ENCODE measurements around the gene LMNTD2. TPM values are rescaled to one million over a fixed set of nuclear protein-coding genes. Genes with fewer than 3 reads are reported as not detected.
A peak's percentile ranks its signal among the peaks of the same experiment; 100 is the strongest.

The LMNTD2 gene
- total and polyA plus RNA-seq, 2 of the 13 experiments (the other 11 are each of a cell fraction or from before 2014, with no cell fraction given): 1.1 to 3.1 TPM

DNA sequence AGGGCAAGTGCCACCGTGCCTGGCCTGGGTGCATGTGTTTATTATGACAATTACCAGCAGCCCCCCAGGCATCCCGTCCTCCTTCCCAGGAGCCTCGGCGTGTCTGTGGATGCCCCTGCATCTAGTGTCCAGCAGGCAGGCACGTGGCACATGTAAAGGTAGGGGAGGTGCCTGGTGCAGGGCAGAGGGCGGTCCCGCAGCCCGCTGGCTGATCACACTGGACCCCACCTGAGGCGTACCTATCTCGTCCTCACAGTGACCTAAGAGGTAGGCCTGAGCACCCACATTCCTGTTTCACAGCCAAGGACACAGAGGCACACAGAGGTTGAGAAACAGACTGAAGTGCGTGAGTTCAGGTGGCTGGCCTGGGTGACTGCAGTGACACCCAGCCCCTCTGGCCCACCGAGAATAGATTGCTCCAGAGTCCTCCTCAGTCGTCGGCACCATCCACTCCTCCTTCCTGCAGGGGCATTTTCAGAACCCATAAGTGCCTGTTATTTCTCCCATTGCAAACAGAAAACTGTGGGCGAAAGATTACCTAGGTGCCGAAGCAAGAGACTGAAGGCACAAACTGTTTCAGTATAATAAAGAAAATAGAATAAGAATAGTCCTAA, 12.7 kb upstream of the LMNTD2 start:
- Histone ChIP-seq H3K4me3 (replicated peaks in 1 of 3; ENCODE audit: insufficient read depth in 1 of 3, low read depth in 2 of 3, low read length in 3 of 3) (no peak overlapping the region; a peak in 1 of 6 replicates), H3K9ac (ENCODE audit: insufficient read depth, low read depth, low read length) (no peak overlapping the region), H4K20me1 (ENCODE audit: insufficient read depth, low read length) (peaks cover 15% of the 10 kb centered on the region), H2AFZ (ENCODE audit: low read length) (no peak overlapping the region), H3K79me2 (ENCODE audit: insufficient read depth, low read length) (peaks cover 15% of the 10 kb centered on the region), H3K4me1 (ENCODE audit: insufficient read depth, low read length) (peaks cover 55% of the 10 kb centered on the region), H3K9me3 (ENCODE audit: low read length) (no peaks in the 10 kb centered on the region), H3K27ac (ENCODE audit: extremely low read length, insufficient read depth, low read length) (no peak overlapping the region), H3K4me2 (ENCODE audit: low read depth, low read length) (peak overlapping the region; percentile 63), H3K27me3 (ENCODE audit: control insufficient read depth in 1 of 2, insufficient read depth in 2 of 2, low read length in 2 of 2) (no peaks in the 10 kb centered on the region; a peak in 2 of 5 replicates), H3K36me3 (replicated peaks in 1 of 2; ENCODE audit: control insufficient read depth in 1 of 2, insufficient read depth in 2 of 2, low read length in 2 of 2) (peaks cover 0 to 1% of the 10 kb centered on the region in 2 experiments; a peak in 1 of 5 replicates)
- intact Hi-C loops (cut with micrococcal nuclease; ENCODE audit: unreplicated experiment): no loop called here
- in situ Hi-C loops (cut with HindIII; ENCODE audit: extremely low pct_ligation_motif_present, low pct_unique_long_range_greater_than_20kb): no loop called here
- WGBS (ENCODE audit: low lambda C conversion rate): 21% methylated on average over 7 of the region's 16 CpGs
- CTCF ChIA-PET (ENCODE audit: low intra/inter-chr PET ratio, low total read pairs): no interaction called here
- DNase-seq (ENCODE audit: low spot score) (peak; percentile 42), ATAC-seq (no peak; the same call in 2 of the 3 replicates), FAIRE-seq (no peak)
- POLR2A ChIA-PET: interaction anchor here (0.6 kb wide), 1 partner anchor 26 kb away, joined by 5 read pairs; no protein-coding TSS in a partner anchor
- no TSS peak for BruUV-seq (replicated peaks)
- no peak for TF ChIP-seq SYNCRIP (IDR thresholded peaks at IDR 0.05; ENCODE audit: insufficient read depth, low read depth, low read length)
- TF ChIP-seq ZNF383 (CRISPR knock-in tag; IDR thresholded peaks at IDR 0.05; ENCODE audit: borderline replicate concordance): no peak
- no peak for TF ChIP-seq ZNF850 (CRISPR knock-in tag; conservative IDR thresholded peaks at IDR 0.05)
- TF ChIP-seq, protein P1, sequence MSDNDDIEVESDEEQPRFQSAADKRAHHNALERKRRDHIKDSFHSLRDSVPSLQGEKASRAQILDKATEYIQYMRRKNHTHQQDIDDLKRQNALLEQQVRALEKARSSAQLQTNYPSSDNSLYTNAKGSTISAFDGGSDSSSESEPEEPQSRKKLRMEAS (IDR thresholded peaks at IDR 0.05): peak; percentile 76
- no peak for TF ChIP-seq MAZ (IDR thresholded peaks at IDR 0.05; ENCODE audit: borderline replicate concordance, low read depth, low read length)
- no peak for TF ChIP-seq MAZ (CRISPR knock-in tag; IDR thresholded peaks at IDR 0.05; ENCODE audit: low read depth)
- TF ChIP-seq, protein P2, sequence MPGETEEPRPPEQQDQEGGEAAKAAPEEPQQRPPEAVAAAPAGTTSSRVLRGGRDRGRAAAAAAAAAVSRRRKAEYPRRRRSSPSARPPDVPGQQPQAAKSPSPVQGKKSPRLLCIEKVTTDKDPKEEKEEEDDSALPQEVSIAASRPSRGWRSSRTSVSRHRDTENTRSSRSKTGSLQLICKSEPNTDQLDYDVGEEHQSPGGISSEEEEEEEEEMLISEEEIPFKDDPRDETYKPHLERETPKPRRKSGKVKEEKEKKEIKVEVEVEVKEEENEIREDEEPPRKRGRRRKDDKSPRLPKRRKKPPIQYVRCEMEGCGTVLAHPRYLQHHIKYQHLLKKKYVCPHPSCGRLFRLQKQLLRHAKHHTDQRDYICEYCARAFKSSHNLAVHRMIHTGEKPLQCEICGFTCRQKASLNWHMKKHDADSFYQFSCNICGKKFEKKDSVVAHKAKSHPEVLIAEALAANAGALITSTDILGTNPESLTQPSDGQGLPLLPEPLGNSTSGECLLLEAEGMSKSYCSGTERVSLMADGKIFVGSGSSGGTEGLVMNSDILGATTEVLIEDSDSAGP (CRISPR knock-in tag; IDR thresholded peaks at IDR 0.05; ENCODE audit: borderline replicate concordance): 0 out of 2 replicates have a peak, but pooled peaks have one; percentile 36
- TF ChIP-seq, protein P3, sequence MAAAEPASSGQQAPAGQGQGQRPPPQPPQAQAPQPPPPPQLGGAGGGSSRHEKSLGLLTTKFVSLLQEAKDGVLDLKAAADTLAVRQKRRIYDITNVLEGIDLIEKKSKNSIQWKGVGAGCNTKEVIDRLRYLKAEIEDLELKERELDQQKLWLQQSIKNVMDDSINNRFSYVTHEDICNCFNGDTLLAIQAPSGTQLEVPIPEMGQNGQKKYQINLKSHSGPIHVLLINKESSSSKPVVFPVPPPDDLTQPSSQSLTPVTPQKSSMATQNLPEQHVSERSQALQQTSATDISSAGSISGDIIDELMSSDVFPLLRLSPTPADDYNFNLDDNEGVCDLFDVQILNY (CRISPR knock-in tag; conservative IDR thresholded peaks at IDR 0.05): no peak
- TF ChIP-seq KDM1A (CRISPR knock-in tag; IDR thresholded peaks at IDR 0.05): no peak
- TF ChIP-seq EP300 (IDR thresholded peaks at IDR 0.05; ENCODE audit: low read depth in 2 of 2, low read length in 2 of 2): no peak
- 0 out of 2 replicates have a peak, but pooled peaks have one; percentile 35 for TF ChIP-seq EP300 (CRISPR knock-in tag; IDR thresholded peaks at IDR 0.05; ENCODE audit: borderline replicate concordance)
- TF ChIP-seq, protein P4, sequence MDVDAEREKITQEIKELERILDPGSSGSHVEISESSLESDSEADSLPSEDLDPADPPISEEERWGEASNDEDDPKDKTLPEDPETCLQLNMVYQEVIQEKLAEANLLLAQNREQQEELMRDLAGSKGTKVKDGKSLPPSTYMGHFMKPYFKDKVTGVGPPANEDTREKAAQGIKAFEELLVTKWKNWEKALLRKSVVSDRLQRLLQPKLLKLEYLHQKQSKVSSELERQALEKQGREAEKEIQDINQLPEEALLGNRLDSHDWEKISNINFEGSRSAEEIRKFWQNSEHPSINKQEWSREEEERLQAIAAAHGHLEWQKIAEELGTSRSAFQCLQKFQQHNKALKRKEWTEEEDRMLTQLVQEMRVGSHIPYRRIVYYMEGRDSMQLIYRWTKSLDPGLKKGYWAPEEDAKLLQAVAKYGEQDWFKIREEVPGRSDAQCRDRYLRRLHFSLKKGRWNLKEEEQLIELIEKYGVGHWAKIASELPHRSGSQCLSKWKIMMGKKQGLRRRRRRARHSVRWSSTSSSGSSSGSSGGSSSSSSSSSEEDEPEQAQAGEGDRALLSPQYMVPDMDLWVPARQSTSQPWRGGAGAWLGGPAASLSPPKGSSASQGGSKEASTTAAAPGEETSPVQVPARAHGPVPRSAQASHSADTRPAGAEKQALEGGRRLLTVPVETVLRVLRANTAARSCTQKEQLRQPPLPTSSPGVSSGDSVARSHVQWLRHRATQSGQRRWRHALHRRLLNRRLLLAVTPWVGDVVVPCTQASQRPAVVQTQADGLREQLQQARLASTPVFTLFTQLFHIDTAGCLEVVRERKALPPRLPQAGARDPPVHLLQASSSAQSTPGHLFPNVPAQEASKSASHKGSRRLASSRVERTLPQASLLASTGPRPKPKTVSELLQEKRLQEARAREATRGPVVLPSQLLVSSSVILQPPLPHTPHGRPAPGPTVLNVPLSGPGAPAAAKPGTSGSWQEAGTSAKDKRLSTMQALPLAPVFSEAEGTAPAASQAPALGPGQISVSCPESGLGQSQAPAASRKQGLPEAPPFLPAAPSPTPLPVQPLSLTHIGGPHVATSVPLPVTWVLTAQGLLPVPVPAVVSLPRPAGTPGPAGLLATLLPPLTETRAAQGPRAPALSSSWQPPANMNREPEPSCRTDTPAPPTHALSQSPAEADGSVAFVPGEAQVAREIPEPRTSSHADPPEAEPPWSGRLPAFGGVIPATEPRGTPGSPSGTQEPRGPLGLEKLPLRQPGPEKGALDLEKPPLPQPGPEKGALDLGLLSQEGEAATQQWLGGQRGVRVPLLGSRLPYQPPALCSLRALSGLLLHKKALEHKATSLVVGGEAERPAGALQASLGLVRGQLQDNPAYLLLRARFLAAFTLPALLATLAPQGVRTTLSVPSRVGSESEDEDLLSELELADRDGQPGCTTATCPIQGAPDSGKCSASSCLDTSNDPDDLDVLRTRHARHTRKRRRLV (CRISPR knock-in tag; IDR thresholded peaks at IDR 0.05): no peak

Data from HepG2 (cell line).